Panc1 (cell line): ENCODE results near the gene AGRP.

Experiments used
- POLR2AphosphoS5 ChIP-seq: IDR thresholded peaks from 2 replicates; pipeline ENCODE4 v1.6.1; 2012; ENCODE audit warnings: mild to moderate bottlenecking, low read depth, low read length, moderate library complexity
- TF ChIP-seq, protein P1 (sequence below): fragments of 450-650 bp; IDR thresholded peaks from 2 replicates; pipeline ENCODE4 v1.5.1; 2017; ENCODE audit warnings: mild to moderate bottlenecking
- TF ChIP-seq, protein P2 (sequence below), 2 experiments: IDR thresholded peaks; 2 replicates each; pipeline ENCODE4 v1.6.1; 2011 to 2012; ENCODE audit warnings: low read depth in 2 of 2, control low read depth in 1 of 2, low read length in 1 of 2, mild to moderate bottlenecking in 1 of 2, moderate library complexity in 1 of 2; ENCODE audit not compliant: insufficient read depth in 1 of 2

DNA sequence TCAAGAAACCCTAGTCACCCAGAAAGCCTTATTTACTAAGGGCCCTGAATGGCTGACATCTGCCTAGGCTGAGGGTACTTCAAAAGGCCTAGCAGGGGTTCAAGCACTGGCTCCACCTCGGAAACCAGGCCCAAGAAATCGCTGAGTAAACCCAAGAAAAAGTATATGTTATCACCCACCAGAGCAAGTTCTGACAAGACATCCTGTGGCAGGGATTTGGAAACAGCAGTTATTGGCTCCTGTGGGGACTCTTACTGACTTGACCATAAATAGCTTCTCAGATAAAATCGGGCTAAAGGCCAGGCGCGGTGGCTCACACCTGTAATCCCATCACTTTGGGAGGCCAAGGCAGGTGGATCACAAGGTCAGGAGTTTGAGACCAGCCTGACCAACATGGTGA lies 14.6 kb downstream of the AGRP start:
- TF ChIP-seq, protein P1, sequence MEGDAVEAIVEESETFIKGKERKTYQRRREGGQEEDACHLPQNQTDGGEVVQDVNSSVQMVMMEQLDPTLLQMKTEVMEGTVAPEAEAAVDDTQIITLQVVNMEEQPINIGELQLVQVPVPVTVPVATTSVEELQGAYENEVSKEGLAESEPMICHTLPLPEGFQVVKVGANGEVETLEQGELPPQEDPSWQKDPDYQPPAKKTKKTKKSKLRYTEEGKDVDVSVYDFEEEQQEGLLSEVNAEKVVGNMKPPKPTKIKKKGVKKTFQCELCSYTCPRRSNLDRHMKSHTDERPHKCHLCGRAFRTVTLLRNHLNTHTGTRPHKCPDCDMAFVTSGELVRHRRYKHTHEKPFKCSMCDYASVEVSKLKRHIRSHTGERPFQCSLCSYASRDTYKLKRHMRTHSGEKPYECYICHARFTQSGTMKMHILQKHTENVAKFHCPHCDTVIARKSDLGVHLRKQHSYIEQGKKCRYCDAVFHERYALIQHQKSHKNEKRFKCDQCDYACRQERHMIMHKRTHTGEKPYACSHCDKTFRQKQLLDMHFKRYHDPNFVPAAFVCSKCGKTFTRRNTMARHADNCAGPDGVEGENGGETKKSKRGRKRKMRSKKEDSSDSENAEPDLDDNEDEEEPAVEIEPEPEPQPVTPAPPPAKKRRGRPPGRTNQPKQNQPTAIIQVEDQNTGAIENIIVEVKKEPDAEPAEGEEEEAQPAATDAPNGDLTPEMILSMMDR = no peak
- no peak for TF ChIP-seq POLR2AphosphoS5
- TF ChIP-seq, protein P2, sequence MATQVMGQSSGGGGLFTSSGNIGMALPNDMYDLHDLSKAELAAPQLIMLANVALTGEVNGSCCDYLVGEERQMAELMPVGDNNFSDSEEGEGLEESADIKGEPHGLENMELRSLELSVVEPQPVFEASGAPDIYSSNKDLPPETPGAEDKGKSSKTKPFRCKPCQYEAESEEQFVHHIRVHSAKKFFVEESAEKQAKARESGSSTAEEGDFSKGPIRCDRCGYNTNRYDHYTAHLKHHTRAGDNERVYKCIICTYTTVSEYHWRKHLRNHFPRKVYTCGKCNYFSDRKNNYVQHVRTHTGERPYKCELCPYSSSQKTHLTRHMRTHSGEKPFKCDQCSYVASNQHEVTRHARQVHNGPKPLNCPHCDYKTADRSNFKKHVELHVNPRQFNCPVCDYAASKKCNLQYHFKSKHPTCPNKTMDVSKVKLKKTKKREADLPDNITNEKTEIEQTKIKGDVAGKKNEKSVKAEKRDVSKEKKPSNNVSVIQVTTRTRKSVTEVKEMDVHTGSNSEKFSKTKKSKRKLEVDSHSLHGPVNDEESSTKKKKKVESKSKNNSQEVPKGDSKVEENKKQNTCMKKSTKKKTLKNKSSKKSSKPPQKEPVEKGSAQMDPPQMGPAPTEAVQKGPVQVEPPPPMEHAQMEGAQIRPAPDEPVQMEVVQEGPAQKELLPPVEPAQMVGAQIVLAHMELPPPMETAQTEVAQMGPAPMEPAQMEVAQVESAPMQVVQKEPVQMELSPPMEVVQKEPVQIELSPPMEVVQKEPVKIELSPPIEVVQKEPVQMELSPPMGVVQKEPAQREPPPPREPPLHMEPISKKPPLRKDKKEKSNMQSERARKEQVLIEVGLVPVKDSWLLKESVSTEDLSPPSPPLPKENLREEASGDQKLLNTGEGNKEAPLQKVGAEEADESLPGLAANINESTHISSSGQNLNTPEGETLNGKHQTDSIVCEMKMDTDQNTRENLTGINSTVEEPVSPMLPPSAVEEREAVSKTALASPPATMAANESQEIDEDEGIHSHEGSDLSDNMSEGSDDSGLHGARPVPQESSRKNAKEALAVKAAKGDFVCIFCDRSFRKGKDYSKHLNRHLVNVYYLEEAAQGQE (IDR thresholded peaks at IDR 0.05; ENCODE audit: insufficient read depth in 1 of 2, low read depth in 2 of 2, low read length in 1 of 2) = no peak
